GM20431 (cell line): ENCODE results near the gene TOR1B.

ENCODE experiments used
- in situ Hi-C: fragments of 300-500 bp; cut with MseI, MboI; formaldehyde crosslinking; loops from one replicate; pipeline ENCODE4 v1.15.0; 2020; ENCODE audit warnings: low sequenced_read_pairs; ENCODE audit not compliant: unreplicated experiment

TOR1B gene

GRCh38 chr9:129836311-129837007 is 33.5 kb downstream of the TOR1B start:
- in situ Hi-C loops: no loop called here

GRCh38 chr9:129838707-129839259 is 35.8 kb downstream of the TOR1B start:
- in situ Hi-C loops: no loop called here

GRCh38 chr9:129839324-129840023 is 36.5 kb downstream of the TOR1B start:
- in situ Hi-C loops: no loop called here

GRCh38 chr9:129840034-129840433 is 37.0 kb downstream of the TOR1B start:
- in situ Hi-C loops: no loop called here

- in situ Hi-C loops: no loop called here
These were observed 38.1 kb downstream of the TOR1B start for GRCh38 chr9:129841071-129841470.

- in situ Hi-C loops: no loop called here
These were observed 42.4 kb downstream of the TOR1B start for GRCh38 chr9:129845373-129845772.

- in situ Hi-C loops: no loop called here
These were observed 45.9 kb downstream of the TOR1B start for GRCh38 chr9:129848712-129849441.

- in situ Hi-C loops: loop anchor here (25.0 kb wide), 1 partner anchor 387 kb away; no protein-coding TSS in a partner anchor
These were observed 46.9 kb downstream of the TOR1B start for GRCh38 chr9:129849901-129850300.

- in situ Hi-C loops: loop anchor here (25.0 kb wide), 1 partner anchor 386 kb away; no protein-coding TSS in a partner anchor
These were observed 48.0 kb downstream of the TOR1B start for GRCh38 chr9:129850821-129851550.

- in situ Hi-C loops: loop anchor here (25.0 kb wide), 1 partner anchor 385 kb away; no protein-coding TSS in a partner anchor
These were observed 48.8 kb downstream of the TOR1B start for GRCh38 chr9:129851821-129852220.

GRCh38 chr9:129852579-129852978 is 49.6 kb downstream of the TOR1B start:
- in situ Hi-C loops: loop anchor here (25.0 kb wide), 1 partner anchor 385 kb away; no protein-coding TSS in a partner anchor

- in situ Hi-C loops: loop anchor here (25.0 kb wide), 1 partner anchor 384 kb away; no protein-coding TSS in a partner anchor
These were observed 50.6 kb downstream of the TOR1B start for GRCh38 chr9:129853614-129854013.

- in situ Hi-C loops: loop anchor here (25.0 kb wide), 1 partner anchor 383 kb away; no protein-coding TSS in a partner anchor
These were observed 51.7 kb downstream of the TOR1B start for GRCh38 chr9:129854588-129855110.

- in situ Hi-C loops: loop anchor here (25.0 kb wide), 1 partner anchor 380 kb away; no protein-coding TSS in a partner anchor
These were observed 54.2 kb downstream of the TOR1B start for GRCh38 chr9:129857207-129857606.

GRCh38 chr9:129858167-129858962 is 55.4 kb downstream of the TOR1B start:
- in situ Hi-C loops: loop anchor here (25.0 kb wide), 1 partner anchor 379 kb away; no protein-coding TSS in a partner anchor
